Measurements from ENCODE around the gene IFNAR2.

Gene IFNAR2

GRCh38 chr21:33268737-33269441 lies 39.2 kb downstream of the IFNAR2 start:
- peak; percentile 23 for DNase-seq (ENCODE audit: low read depth)

- no peak for DNase-seq (ENCODE audit: low read depth)
These were observed 41.2 kb downstream of the IFNAR2 start for GRCh38 chr21:33270986-33271385.

- no peak for DNase-seq (ENCODE audit: low read depth)
These were observed 43.3 kb downstream of the IFNAR2 start for GRCh38 chr21:33273044-33273443.

- DNase-seq (ENCODE audit: low read depth) = no peak
These were observed 49.0 kb downstream of the IFNAR2 start for GRCh38 chr21:33278721-33279120.

- no peak for DNase-seq (ENCODE audit: low read depth)
These were observed 49.6 kb downstream of the IFNAR2 start for GRCh38 chr21:33279330-33279820.

Data from activated T-helper 9 cell treated with anti-CD3 and anti-CD28 coated beads, Interleukin-2, amount 50 U/mL, for 16 hours (primary cell).